ENCODE measurements around the gene DTNBP1.

Gene DTNBP1

GRCh38 chr6:15662326-15663129 is at the start of gene DTNBP1:
Gene DTNBP1 (minus strand): TSS chr6:15663028. CDS start chr6:15662869, 159 bp downstream.
- peak within 1 kb of the TSS; percentile 50 for H3K27ac ChIP-seq
- peak within 1 kb of the TSS; percentile 72 for H2AFZ ChIP-seq
- TF ChIP-seq, protein P1, sequence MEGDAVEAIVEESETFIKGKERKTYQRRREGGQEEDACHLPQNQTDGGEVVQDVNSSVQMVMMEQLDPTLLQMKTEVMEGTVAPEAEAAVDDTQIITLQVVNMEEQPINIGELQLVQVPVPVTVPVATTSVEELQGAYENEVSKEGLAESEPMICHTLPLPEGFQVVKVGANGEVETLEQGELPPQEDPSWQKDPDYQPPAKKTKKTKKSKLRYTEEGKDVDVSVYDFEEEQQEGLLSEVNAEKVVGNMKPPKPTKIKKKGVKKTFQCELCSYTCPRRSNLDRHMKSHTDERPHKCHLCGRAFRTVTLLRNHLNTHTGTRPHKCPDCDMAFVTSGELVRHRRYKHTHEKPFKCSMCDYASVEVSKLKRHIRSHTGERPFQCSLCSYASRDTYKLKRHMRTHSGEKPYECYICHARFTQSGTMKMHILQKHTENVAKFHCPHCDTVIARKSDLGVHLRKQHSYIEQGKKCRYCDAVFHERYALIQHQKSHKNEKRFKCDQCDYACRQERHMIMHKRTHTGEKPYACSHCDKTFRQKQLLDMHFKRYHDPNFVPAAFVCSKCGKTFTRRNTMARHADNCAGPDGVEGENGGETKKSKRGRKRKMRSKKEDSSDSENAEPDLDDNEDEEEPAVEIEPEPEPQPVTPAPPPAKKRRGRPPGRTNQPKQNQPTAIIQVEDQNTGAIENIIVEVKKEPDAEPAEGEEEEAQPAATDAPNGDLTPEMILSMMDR (IDR thresholded peaks at IDR 0.05): no peak
- H3K9ac ChIP-seq: peak within 1 kb of the TSS; percentile 49
- H3K4me2 ChIP-seq (ENCODE audit: low read length): peak within 1 kb of the TSS; percentile 94
- no peaks in the 10 kb centered on the region for H3K27me3 ChIP-seq (ENCODE audit: control insufficient read depth, insufficient read depth, low read length)
- H3K79me2 ChIP-seq: peaks cover 5% of the 10 kb centered on the region
- H3K4me3 ChIP-seq (ENCODE audit: low read depth, low read length): peak within 1 kb of the TSS; percentile 77
- H3K36me3 ChIP-seq (ENCODE audit: control insufficient read depth, insufficient read depth, low read length): no peaks in the 10 kb centered on the region
- H3K9me3 ChIP-seq (ENCODE audit: control insufficient read depth, low read length): no peaks in the 10 kb centered on the region
- H3K4me1 ChIP-seq: peaks cover 4% of the 10 kb centered on the region

DNA sequence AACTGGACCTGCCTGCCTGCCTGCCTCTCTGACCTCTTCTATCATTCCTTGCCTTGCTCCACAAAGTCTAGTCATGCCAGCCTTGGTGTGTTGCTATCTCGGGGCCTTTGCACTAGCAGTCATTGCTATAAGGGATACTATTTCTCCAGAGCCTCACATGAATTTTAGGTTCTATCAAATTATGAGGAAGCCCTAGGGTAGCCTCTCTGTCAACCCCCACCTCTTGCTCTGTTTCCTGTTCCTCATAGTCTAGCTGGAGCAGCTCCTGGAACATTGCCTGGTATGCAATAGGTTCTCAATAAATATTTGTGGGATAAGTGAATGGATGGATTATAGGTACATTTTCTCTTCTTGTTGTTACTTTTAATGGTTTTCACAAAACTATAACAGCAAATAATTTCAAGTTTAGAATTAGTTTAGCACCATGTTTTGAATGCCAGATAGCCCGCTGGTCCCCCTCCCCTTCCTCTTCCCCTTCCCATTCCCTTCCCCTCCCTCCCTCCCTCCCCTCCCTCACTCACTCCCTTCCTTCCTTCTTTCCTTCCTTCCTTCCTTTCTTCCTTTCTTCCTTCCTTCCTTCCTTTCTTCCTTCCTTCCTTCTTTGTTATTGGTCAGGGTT is 46.9 kb upstream of the DTNBP1 start:
- Histone ChIP-seq H3K9ac (no peak overlapping the region), H3K4me2 (ENCODE audit: low read length) (no peak overlapping the region), H2AFZ (no peak overlapping the region), H3K27me3 (ENCODE audit: control insufficient read depth, insufficient read depth, low read length) (no peaks in the 10 kb centered on the region), H3K4me3 (ENCODE audit: low read depth, low read length) (no peak overlapping the region), H3K4me1 (no peaks in the 10 kb centered on the region), H3K36me3 (ENCODE audit: control insufficient read depth, insufficient read depth, low read length) (no peaks in the 10 kb centered on the region), H3K9me3 (ENCODE audit: control insufficient read depth, low read length) (no peaks in the 10 kb centered on the region), H3K79me2 (no peaks in the 10 kb centered on the region), H3K27ac (no peak overlapping the region)
- TF ChIP-seq, protein P1 (IDR thresholded peaks at IDR 0.05): no peak

DNA sequence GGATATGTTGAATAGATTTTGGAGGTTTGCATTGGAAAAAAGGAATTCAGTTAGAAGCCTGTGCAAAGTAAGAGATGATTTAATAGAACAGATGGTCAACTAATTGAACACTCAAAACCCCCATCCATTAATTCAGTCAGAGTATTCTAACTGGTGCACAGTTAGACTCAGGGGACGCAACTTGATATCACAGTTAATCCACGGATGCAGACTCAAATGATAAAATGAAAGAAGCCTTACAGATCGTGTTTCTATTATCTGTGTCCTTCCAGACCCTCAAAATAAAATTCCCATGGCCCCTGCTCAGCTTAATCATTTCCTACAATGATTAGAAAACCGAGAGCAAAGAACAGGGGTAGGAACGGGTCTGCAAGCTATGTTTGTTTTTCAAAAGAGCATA is 45.4 kb upstream of the DTNBP1 start:
- Histone ChIP-seq H3K4me2 (ENCODE audit: low read length) (no peak overlapping the region), H3K9me3 (ENCODE audit: control insufficient read depth, low read length) (no peaks in the 10 kb centered on the region), H3K27me3 (ENCODE audit: control insufficient read depth, insufficient read depth, low read length) (no peaks in the 10 kb centered on the region), H3K4me1 (no peaks in the 10 kb centered on the region), H3K79me2 (no peaks in the 10 kb centered on the region), H3K9ac (no peak overlapping the region), H3K4me3 (ENCODE audit: low read depth, low read length) (no peak overlapping the region), H3K36me3 (ENCODE audit: control insufficient read depth, insufficient read depth, low read length) (no peaks in the 10 kb centered on the region), H2AFZ (no peak overlapping the region), H3K27ac (no peak overlapping the region)
- TF ChIP-seq, protein P1 (IDR thresholded peaks at IDR 0.05): no peak

DNA sequence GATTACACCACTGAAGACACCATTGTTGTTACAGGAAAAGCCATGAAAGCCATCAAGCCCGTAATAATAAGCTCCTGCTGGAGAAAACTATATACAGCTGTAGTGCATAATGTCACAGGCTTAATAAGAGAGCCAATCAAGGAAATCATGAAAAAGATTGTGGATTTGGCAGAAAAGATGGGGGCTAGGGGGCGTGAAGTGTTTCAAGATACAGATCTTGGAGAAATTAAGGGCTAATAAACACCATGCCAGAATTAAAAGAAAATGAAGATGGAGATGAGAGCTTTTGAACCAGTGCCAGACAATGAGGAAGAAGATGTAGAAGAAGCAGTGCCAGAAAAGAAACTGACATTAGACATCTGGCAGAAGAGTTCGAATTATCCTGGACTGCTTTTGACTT is 43.2 kb upstream of the DTNBP1 start:
- Histone ChIP-seq H2AFZ (no peak overlapping the region), H3K79me2 (no peaks in the 10 kb centered on the region), H3K9ac (no peak overlapping the region), H3K36me3 (ENCODE audit: control insufficient read depth, insufficient read depth, low read length) (no peaks in the 10 kb centered on the region), H3K4me3 (ENCODE audit: low read depth, low read length) (no peak overlapping the region), H3K27ac (no peak overlapping the region), H3K4me1 (no peaks in the 10 kb centered on the region), H3K9me3 (ENCODE audit: control insufficient read depth, low read length) (no peaks in the 10 kb centered on the region), H3K4me2 (ENCODE audit: low read length) (no peak overlapping the region), H3K27me3 (ENCODE audit: control insufficient read depth, insufficient read depth, low read length) (no peaks in the 10 kb centered on the region)
- TF ChIP-seq, protein P1 (IDR thresholded peaks at IDR 0.05): no peak
